Measurements from ENCODE around the gene RELA. TPM values are rescaled to one million over a fixed set of nuclear protein-coding genes. Genes with fewer than 3 reads are reported as not detected.

RELA gene
- total and polyA plus RNA-seq, 2 donors (not counting 1 experiment from before 2014, with no cell fraction given) = 124 to 154 TPM

- Histone ChIP-seq H2AFZ (ENCODE audit: insufficient read depth, low read depth, low read length, poor library complexity, severe bottlenecking) (no peak overlapping the region), H3K27me3 (replicated peaks in 1 of 4; ENCODE audit: control extremely low read depth in 1 of 4, control insufficient read depth in 3 of 4, insufficient read depth in 4 of 4, low read length in 3 of 4) (no peaks in the 10 kb centered on the region), H3K36me3 (replicated peaks in 1 of 2; ENCODE audit: control extremely low read depth in 1 of 2, control insufficient read depth in 1 of 2, extremely low read depth in 1 of 2, insufficient read depth in 2 of 2, low read length in 1 of 2) (peaks cover 0 to 59% of the 10 kb centered on the region in 2 experiments), H3K9me3 (ENCODE audit: control extremely low read depth in 1 of 3, control insufficient read depth in 2 of 3, insufficient read depth in 1 of 3, low read length in 2 of 3) (no peaks in the 10 kb centered on the region), H4K20me1 (ENCODE audit: control insufficient read depth, insufficient read depth, low read length, poor library complexity, severe bottlenecking) (peaks cover 69% of the 10 kb centered on the region), H3K4me1 (ENCODE audit: control insufficient read depth in 2 of 2, insufficient read depth in 2 of 2, low read length in 2 of 2) (peaks cover 43 to 67% of the 10 kb centered on the region in 2 donors), H3K4me2 (replicated peaks; ENCODE audit: low read depth, low read length, poor library complexity, severe bottlenecking) (peak overlapping the region; percentile 96), H3K79me2 (ENCODE audit: control insufficient read depth, insufficient read depth, low read length) (peaks cover 81% of the 10 kb centered on the region), H3K9ac (ENCODE audit: low read length) (peak overlapping the region; percentile 91), H3K4me3 (ENCODE audit: control extremely low read depth in 1 of 5, extremely low read depth in 1 of 5, insufficient read depth in 1 of 5, low read depth in 2 of 5, low read length in 4 of 5) (peak overlapping the region; percentile 64 to 97 (median 93)), H3K27ac (ENCODE audit: low read length in 2 of 2) (peak overlapping the region; percentile 100)
- peak; percentile 89 for DNase-seq
- Mint-ChIP-seq H3K4me3 (peak overlapping the region; percentile 99), H3K9me3 (ENCODE audit: insufficient read depth) (no peaks in the 10 kb centered on the region), H3K4me1 (peaks cover 56% of the 10 kb centered on the region), H3K27me3 (no peaks in the 10 kb centered on the region), H3K27ac (peak overlapping the region; percentile 98)
- no peak for TF ChIP-seq EZH2 (IDR thresholded peaks at IDR 0.05; ENCODE audit: borderline replicate concordance, insufficient read depth, low read depth, low read length, poor library complexity, severe bottlenecking)
- TF ChIP-seq CTCF (IDR thresholded peaks at IDR 0.05) = no peak
- peak; percentile 17 for ATAC-seq (ENCODE audit: low read depth)
- intact Hi-C loops (cut with micrococcal nuclease) = loop anchor here (1.0 kb wide), 1 partner anchor 12 kb away; no protein-coding TSS in a partner anchor
- WGBS (ENCODE audit: insufficient coverage) = 2% methylated on average over 34 of the region's 35 CpGs
- POLR2A ChIA-PET = interaction anchor here (0.5 to 5.0 kb wide), 26 partner anchors 9 to 1801 kb away, joined by 3 to 116 read pairs (median 5); partner anchors contain the start of genes DPF2, EHBP1L1, FIBP and KAT5
- CTCF ChIA-PET = interaction anchor here (0.9 to 7.4 kb wide), 5 partner anchors 13 to 60 kb away, joined by 3 to 86 read pairs (median 15); partner anchors contain the start of gene RELA
Observed at GRCh38 chr11:65640483-65641296, 22.0 kb downstream of the RELA start.

Measured in B cell (primary cell).